HL-60 (cell line): ENCODE results near the gene MPV17L.

Experiments used
- GABPA ChIP-seq: IDR thresholded peaks from 2 replicates; pipeline ENCODE4 v1.6.1; 2012; ENCODE audit warnings: low read depth
- POLR2AphosphoS5 ChIP-seq: IDR thresholded peaks from 2 replicates; pipeline ENCODE4 v1.6.1; 2012; ENCODE audit warnings: low read depth
- SPI1 ChIP-seq: IDR thresholded peaks from 2 replicates; pipeline ENCODE4 v1.6.1; 2012; ENCODE audit warnings: low read depth, mild to moderate bottlenecking, borderline replicate concordance
- TF ChIP-seq, protein P1 (sequence below): IDR thresholded peaks from one replicate; pipeline ENCODE4 v1.5.1; 2011; ENCODE audit warnings: low read length, control low read depth, inconsistent platforms; ENCODE audit not compliant: insufficient read depth
- TF ChIP-seq, protein P2 (sequence below): IDR thresholded peaks from 2 replicates; pipeline ENCODE4 v1.6.1; 2012; ENCODE audit warnings: low read depth; ENCODE audit not compliant: insufficient replicate concordance

DNA sequence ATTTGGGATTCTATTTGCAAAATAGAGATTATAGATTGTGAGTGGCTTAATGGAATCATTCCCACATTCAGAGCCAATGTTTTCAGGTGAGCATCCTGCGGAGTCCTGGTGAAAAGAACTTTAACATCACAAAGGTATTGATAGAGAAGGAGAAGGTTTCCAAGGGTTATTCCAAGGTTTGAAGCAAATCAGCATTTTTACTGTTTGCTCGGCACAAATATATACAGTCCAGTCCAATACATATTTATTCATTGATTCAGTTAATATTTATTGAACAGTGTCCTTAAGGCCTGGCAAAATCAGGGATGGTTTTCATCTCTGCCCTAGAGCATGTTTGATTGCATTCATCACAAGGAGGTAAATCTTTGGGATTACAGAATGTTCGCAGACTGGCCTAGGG lies 6.4 kb downstream of the MPV17L start:
- TF ChIP-seq, protein P1, sequence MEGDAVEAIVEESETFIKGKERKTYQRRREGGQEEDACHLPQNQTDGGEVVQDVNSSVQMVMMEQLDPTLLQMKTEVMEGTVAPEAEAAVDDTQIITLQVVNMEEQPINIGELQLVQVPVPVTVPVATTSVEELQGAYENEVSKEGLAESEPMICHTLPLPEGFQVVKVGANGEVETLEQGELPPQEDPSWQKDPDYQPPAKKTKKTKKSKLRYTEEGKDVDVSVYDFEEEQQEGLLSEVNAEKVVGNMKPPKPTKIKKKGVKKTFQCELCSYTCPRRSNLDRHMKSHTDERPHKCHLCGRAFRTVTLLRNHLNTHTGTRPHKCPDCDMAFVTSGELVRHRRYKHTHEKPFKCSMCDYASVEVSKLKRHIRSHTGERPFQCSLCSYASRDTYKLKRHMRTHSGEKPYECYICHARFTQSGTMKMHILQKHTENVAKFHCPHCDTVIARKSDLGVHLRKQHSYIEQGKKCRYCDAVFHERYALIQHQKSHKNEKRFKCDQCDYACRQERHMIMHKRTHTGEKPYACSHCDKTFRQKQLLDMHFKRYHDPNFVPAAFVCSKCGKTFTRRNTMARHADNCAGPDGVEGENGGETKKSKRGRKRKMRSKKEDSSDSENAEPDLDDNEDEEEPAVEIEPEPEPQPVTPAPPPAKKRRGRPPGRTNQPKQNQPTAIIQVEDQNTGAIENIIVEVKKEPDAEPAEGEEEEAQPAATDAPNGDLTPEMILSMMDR, result no peak
- TF ChIP-seq POLR2AphosphoS5, result no peak
- TF ChIP-seq, protein P2, sequence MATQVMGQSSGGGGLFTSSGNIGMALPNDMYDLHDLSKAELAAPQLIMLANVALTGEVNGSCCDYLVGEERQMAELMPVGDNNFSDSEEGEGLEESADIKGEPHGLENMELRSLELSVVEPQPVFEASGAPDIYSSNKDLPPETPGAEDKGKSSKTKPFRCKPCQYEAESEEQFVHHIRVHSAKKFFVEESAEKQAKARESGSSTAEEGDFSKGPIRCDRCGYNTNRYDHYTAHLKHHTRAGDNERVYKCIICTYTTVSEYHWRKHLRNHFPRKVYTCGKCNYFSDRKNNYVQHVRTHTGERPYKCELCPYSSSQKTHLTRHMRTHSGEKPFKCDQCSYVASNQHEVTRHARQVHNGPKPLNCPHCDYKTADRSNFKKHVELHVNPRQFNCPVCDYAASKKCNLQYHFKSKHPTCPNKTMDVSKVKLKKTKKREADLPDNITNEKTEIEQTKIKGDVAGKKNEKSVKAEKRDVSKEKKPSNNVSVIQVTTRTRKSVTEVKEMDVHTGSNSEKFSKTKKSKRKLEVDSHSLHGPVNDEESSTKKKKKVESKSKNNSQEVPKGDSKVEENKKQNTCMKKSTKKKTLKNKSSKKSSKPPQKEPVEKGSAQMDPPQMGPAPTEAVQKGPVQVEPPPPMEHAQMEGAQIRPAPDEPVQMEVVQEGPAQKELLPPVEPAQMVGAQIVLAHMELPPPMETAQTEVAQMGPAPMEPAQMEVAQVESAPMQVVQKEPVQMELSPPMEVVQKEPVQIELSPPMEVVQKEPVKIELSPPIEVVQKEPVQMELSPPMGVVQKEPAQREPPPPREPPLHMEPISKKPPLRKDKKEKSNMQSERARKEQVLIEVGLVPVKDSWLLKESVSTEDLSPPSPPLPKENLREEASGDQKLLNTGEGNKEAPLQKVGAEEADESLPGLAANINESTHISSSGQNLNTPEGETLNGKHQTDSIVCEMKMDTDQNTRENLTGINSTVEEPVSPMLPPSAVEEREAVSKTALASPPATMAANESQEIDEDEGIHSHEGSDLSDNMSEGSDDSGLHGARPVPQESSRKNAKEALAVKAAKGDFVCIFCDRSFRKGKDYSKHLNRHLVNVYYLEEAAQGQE, result no peak
- no peak for TF ChIP-seq GABPA
- TF ChIP-seq SPI1, result no peak
